Activated T-cell treated with anti-CD3 and anti-CD28 coated beads, Interleukin-2, amount 50 U/mL, for 24 hours (primary cell): ENCODE measurements around the gene DNAJC4.

ENCODE experiments used
- DNase-seq: peaks from one replicate; pipeline ENCODE4 v3.0.0-alpha.2; 2020
- H3K27ac Mint-ChIP-seq: 2 replicates; pipeline ENCODE4 v1.8.0; 2020; ENCODE audit warnings: mild to moderate bottlenecking, mixed read lengths
- H3K27me3 Mint-ChIP-seq: 2 replicates; pipeline ENCODE4 v1.8.0; 2020; ENCODE audit warnings: mixed read lengths
- H3K36me3 Mint-ChIP-seq: 2 replicates; pipeline ENCODE4 v1.8.0; 2020; ENCODE audit warnings: low read depth, mixed read lengths
- H3K4me1 Mint-ChIP-seq: 2 replicates; pipeline ENCODE4 v1.8.0; 2020; ENCODE audit warnings: low read depth, mixed read lengths
- H3K4me3 Mint-ChIP-seq: 2 replicates; pipeline ENCODE4 v1.8.0; 2020; ENCODE audit warnings: mild to moderate bottlenecking, moderate library complexity, mixed read lengths
- H3K9me3 Mint-ChIP-seq: 2 replicates; pipeline ENCODE4 v1.8.0; 2020; ENCODE audit warnings: mixed read lengths

DNAJC4 gene

GRCh38 chr11:64231546-64231945 lies 1.2 kb downstream of the DNAJC4 start:
- H3K4me1 Mint-ChIP-seq: peaks cover 58% of the 10 kb centered on the region
- H3K4me3 Mint-ChIP-seq: peak overlapping the region; percentile 80
- no peaks in the 10 kb centered on the region for H3K9me3 Mint-ChIP-seq
- no peaks in the 10 kb centered on the region for H3K27me3 Mint-ChIP-seq
- no peak for DNase-seq
- peak overlapping the region; percentile 59 for H3K27ac Mint-ChIP-seq
- peaks cover 33% of the 10 kb centered on the region for H3K36me3 Mint-ChIP-seq

GRCh38 chr11:64232182-64232966 lies 2.0 kb downstream of the DNAJC4 start:
- Mint-ChIP-seq H3K27ac (peak overlapping the region; percentile 59), H3K4me1 (peaks cover 57% of the 10 kb centered on the region), H3K9me3 (no peaks in the 10 kb centered on the region), H3K4me3 (peak overlapping the region; percentile 80), H3K36me3 (peaks cover 32% of the 10 kb centered on the region), H3K27me3 (no peaks in the 10 kb centered on the region)
- no peak for DNase-seq

DNA sequence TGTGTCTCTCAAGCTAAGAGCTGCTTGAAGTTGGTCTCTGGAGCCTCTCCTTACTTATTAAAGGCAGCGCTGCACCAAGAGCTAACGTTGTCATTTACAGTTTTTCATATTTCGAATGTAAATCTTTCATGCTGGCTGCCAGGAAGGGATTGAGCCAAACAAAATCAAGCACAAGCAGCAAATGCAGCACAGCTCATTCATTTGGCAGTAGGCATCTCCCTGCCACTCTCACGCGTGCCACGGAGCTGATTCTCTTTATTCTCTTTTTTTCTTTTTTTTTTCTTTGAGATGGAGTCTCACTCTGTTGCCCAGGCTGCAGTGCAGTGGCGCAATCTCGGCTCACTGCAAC lies 2.6 kb downstream of the DNAJC4 start:
- Mint-ChIP-seq H3K27me3 (no peaks in the 10 kb centered on the region), H3K9me3 (no peaks in the 10 kb centered on the region), H3K4me1 (peaks cover 52% of the 10 kb centered on the region), H3K27ac (no peak overlapping the region), H3K36me3 (peaks cover 32% of the 10 kb centered on the region), H3K4me3 (peak overlapping the region; percentile 45)
- DNase-seq: no peak

- no peaks in the 10 kb centered on the region for H3K27me3 Mint-ChIP-seq
- H3K36me3 Mint-ChIP-seq: peaks cover 40% of the 10 kb centered on the region
- peaks cover 52% of the 10 kb centered on the region for H3K4me1 Mint-ChIP-seq
- peak; percentile 82 for DNase-seq
- no peaks in the 10 kb centered on the region for H3K9me3 Mint-ChIP-seq
- H3K27ac Mint-ChIP-seq: peak within 1 kb of the TSS; percentile 88
- H3K4me3 Mint-ChIP-seq: peak within 1 kb of the TSS; percentile 88
These were observed 3.7 kb downstream of the DNAJC4 start, which contains the start of gene VEGFB for GRCh38 chr11:64233913-64234586. TSS of gene VEGFB (plus strand) at chr11:64234584. CDS start at chr11:64234834, 250 bp downstream.

DNA sequence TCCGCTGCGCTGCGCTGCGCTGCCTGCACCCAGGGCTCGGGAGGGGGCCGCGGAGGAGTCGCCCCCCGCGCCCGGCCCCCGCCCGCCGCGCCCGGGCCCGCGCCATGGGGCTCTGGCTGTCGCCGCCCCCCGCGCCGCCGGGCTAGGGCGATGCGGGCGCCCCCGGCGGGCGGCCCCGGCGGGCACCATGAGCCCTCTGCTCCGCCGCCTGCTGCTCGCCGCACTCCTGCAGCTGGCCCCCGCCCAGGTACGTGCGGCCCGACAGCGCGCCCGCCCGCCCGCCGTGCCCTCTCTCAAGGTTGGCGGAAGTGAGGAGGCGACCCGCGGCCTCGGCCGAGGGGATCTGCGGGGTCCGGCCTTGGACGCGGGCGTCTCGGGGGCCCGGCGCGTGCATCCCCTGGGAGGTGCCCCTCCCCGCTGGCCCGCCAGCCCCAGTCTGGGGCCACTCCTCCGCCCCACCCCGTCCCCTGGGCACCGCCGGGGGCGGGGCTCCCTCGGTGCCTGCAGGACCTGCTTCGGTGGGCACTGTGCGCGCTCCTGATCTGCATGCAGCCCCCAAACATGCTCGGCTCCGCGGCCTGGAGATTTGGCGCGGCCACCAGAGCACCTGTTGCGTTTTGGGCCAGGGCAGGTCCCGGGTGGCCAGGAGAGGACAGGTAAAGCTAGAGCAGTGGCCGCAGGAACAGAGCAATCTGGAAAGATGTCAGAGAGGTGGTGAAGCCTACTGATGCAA lies 4.5 kb downstream of the DNAJC4 start:
- Mint-ChIP-seq H3K9me3 (no peaks in the 10 kb centered on the region), H3K4me1 (peaks cover 49% of the 10 kb centered on the region), H3K27me3 (no peaks in the 10 kb centered on the region), H3K4me3 (peak overlapping the region; percentile 88), H3K36me3 (peaks cover 39% of the 10 kb centered on the region), H3K27ac (peak overlapping the region; percentile 88)
- DNase-seq: peak; percentile 75

- H3K36me3 Mint-ChIP-seq: peaks cover 46% of the 10 kb centered on the region
These were observed 5.3 kb downstream of the DNAJC4 start for GRCh38 chr11:64235437-64236161.

DNA sequence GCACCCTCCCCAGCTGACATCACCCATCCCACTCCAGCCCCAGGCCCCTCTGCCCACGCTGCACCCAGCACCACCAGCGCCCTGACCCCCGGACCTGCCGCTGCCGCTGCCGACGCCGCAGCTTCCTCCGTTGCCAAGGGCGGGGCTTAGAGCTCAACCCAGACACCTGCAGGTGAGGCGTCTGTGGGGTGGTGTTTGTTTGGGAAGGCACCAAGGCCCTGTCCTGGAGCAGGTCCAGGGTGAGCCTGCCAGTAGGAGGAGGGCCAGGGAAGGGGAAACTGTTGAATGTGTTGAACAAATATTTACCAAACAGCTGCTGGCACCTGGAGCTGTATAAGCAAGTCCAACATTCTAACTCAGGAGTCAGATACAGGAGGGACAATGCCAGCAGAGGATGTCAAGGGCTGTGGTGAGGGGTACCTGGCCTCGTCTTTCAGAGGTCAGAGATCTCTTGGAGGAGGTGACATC lies 7.2 kb downstream of the DNAJC4 start:
- Mint-ChIP-seq H3K4me3 (no peak overlapping the region), H3K27ac (peak overlapping the region; percentile 81), H3K27me3 (no peaks in the 10 kb centered on the region), H3K4me1 (peaks cover 48% of the 10 kb centered on the region), H3K9me3 (no peaks in the 10 kb centered on the region), H3K36me3 (peaks cover 53% of the 10 kb centered on the region)
- no peak for DNase-seq

More at GRCh38 chr11:64235437-64236161, 5.3 kb downstream of the DNAJC4 start:
- peak overlapping the region; percentile 88 for H3K27ac Mint-ChIP-seq
- no peak for DNase-seq
- H3K9me3 Mint-ChIP-seq: no peaks in the 10 kb centered on the region
- no peaks in the 10 kb centered on the region for H3K27me3 Mint-ChIP-seq
- peaks cover 54% of the 10 kb centered on the region for H3K4me1 Mint-ChIP-seq
- H3K4me3 Mint-ChIP-seq: peak overlapping the region; percentile 88

DNA sequence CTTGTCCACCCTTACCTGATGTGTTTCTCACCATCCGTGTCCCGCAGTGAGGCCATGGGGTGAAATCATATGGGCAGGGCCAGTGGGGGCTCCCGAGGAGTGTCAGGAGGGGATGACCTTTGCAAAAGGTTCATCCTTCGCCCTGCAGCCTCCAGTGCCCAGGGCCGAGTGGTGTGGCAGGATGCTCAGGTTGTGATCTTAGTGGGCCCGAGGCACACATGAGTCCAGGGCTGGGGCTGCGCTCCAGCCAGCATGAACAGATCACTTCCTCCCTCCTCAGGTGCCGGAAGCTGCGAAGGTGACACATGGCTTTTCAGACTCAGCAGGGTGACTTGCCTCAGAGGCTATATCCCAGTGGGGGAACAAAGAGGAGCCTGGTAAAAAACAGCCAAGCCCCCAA lies 7.7 kb downstream of the DNAJC4 start:
- H3K9me3 Mint-ChIP-seq: no peaks in the 10 kb centered on the region
- DNase-seq: no peak
- no peaks in the 10 kb centered on the region for H3K27me3 Mint-ChIP-seq
- H3K27ac Mint-ChIP-seq: peak overlapping the region; percentile 81
- H3K4me1 Mint-ChIP-seq: peaks cover 50% of the 10 kb centered on the region
- peaks cover 59% of the 10 kb centered on the region for H3K36me3 Mint-ChIP-seq
- H3K4me3 Mint-ChIP-seq: no peak overlapping the region

GRCh38 chr11:64238999-64239398 lies 8.7 kb downstream of the DNAJC4 start:
- Mint-ChIP-seq H3K4me3 (no peak overlapping the region), H3K27ac (peak overlapping the region; percentile 81), H3K4me1 (peaks cover 55% of the 10 kb centered on the region), H3K27me3 (no peaks in the 10 kb centered on the region), H3K36me3 (peaks cover 68% of the 10 kb centered on the region), H3K9me3 (no peaks in the 10 kb centered on the region)
- DNase-seq: no peak

DNA sequence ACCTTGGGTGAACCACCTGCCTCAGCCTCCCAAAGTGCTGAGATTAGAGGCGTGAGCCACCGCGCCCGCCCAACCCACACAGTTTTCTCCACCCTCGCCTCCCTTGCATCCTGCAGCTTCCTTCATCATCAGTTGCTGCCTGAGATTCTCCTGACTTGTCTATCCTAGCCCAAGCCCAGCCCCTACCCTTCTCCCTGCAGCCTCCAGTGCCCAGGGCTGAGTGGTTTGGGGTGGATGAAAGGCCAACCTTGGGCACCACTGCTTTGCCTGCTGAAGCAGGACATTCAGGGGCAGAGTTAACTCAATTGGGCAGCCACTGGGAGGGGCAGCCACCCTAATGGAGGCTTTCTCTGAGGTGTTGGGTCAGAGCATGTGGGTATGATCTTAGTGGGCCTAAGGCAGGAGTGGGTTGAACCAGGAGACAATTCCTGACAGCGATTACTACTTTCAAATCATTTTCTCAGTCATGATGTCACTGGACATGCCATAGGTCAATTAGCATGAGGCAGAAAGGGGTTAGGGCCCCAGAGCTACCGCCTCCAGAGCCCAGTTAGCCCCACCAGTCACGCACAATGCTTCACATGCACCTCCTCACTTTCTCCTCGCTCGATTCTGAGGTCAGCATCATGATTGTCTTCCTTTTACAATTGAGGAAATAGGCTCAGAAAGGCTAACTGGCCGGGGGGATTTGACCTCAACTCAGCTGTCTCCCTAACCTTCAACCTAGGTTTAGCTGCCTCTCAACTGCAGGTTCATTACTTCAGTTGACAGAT lies 9.5 kb downstream of the DNAJC4 start:
- no peaks in the 10 kb centered on the region for H3K27me3 Mint-ChIP-seq
- peak overlapping the region; percentile 91 for H3K4me3 Mint-ChIP-seq
- DNase-seq: no peak
- H3K4me1 Mint-ChIP-seq: peaks cover 58% of the 10 kb centered on the region
- peaks cover 75% of the 10 kb centered on the region for H3K36me3 Mint-ChIP-seq
- peak overlapping the region; percentile 98 for H3K27ac Mint-ChIP-seq
- H3K9me3 Mint-ChIP-seq: no peaks in the 10 kb centered on the region

DNA sequence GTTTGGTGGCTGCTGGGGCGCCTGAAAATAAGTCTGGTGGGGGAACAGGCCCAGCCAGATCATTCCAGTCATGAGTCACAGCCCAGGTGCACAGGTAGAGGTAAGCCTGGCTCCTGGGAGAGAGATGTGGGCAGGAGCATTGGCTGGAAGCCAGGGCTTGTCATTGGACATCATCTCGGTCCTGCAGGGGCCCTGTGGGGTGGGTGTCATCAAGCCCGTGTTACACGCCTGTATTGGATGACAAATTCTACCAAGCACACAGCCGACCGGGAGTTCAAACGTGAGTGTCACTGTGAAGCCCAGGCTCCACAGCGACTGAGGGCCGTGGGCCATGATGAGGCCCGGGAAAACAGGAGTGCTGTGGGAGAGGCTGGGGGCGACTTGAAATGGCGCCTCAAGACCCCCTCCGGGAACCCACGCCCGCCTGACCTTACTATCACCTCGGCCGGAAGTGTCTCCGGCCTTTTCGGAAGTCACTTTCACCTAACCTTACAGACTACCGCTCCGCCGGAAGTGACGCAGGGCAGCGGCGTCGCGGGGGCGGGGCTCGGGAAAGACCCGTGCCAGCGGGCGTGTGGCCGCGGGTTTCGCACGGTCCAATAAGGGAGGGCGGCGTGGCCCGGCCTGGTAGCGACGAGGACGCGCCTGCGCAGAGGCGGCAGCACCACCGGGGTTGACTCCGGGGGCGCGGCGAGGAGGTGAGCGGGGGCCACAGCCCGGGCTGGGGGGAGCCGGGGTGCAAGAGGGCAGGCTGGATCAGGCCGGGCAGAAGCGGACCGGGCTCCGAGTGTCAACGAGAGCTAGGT lies 10.3 kb downstream of the DNAJC4 start, which contains the start of gene FKBP2:
Gene FKBP2, plus strand, starts transcription at position 661 of the 806 bp plus-strand sequence. CDS start 1,293 bp downstream, outside the sequence.
- Mint-ChIP-seq H3K27ac (peak within 1 kb of the TSS; percentile 98), H3K4me1 (peaks cover 51% of the 10 kb centered on the region), H3K4me3 (peak within 1 kb of the TSS; percentile 91), H3K9me3 (no peaks in the 10 kb centered on the region), H3K27me3 (no peaks in the 10 kb centered on the region), H3K36me3 (peaks cover 77% of the 10 kb centered on the region)
- DNase-seq: peak; percentile 98

GRCh38 chr11:64241241-64241490 lies 10.8 kb downstream of the DNAJC4 start:
- Mint-ChIP-seq H3K27me3 (no peaks in the 10 kb centered on the region), H3K9me3 (no peaks in the 10 kb centered on the region), H3K4me3 (peak overlapping the region; percentile 91), H3K36me3 (peaks cover 80% of the 10 kb centered on the region), H3K27ac (peak overlapping the region; percentile 98), H3K4me1 (peaks cover 46% of the 10 kb centered on the region)
- peak; percentile 100 for DNase-seq
